RWPE2 (cell line): ENCODE data around the gene RNLS.

ENCODE experiments used
- ATAC-seq: fragments of 200-7000 bp; cut with Tn5 transposase; 3 replicates; pipeline ENCODE4 v1.9.1; 2021; ENCODE audit warnings: low read depth
- DNase-seq: peaks from one replicate; pipeline ENCODE4 v3.0.0-alpha.2; 2020; ENCODE audit warnings: low spot score
- H3K27ac ChIP-seq: fragments of 450-650 bp; 2 replicates; pipeline ENCODE4 v1.5.1; 2017; ENCODE audit warnings: mild to moderate bottlenecking; ENCODE audit not compliant: poor library complexity, severe bottlenecking
- H3K27me3 ChIP-seq: fragments of 250-450 bp; sonication (Bioruptor Pico); 2 replicates; pipeline ENCODE4 v1.5.1; 2021; ENCODE audit warnings: mild to moderate bottlenecking, moderate library complexity; ENCODE audit not compliant: insufficient read depth, poor library complexity, severe bottlenecking
- H3K36me3 ChIP-seq: fragments of 250-450 bp; sonication (Bioruptor Pico); 2 replicates; pipeline ENCODE4 v1.5.1; 2020; ENCODE audit warnings: low read depth, mild to moderate bottlenecking, moderate library complexity
- H3K4me1 ChIP-seq: fragments of 250-450 bp; sonication (Bioruptor Pico); 2 replicates; pipeline ENCODE4 v1.5.1; 2021; ENCODE audit warnings: mild to moderate bottlenecking, moderate library complexity; ENCODE audit not compliant: insufficient read depth, poor library complexity, severe bottlenecking
- H3K4me3 ChIP-seq: fragments of 250-450 bp; sonication (Bioruptor Pico); 2 replicates; pipeline ENCODE4 v1.5.1; 2021; ENCODE audit warnings: mild to moderate bottlenecking, moderate library complexity; ENCODE audit not compliant: severe bottlenecking
- H3K9me3 ChIP-seq: fragments of 250-450 bp; sonication (Bioruptor Pico); 2 replicates; pipeline ENCODE4 v1.5.1; 2021; ENCODE audit warnings: mild to moderate bottlenecking, moderate library complexity; ENCODE audit not compliant: severe bottlenecking
- TF ChIP-seq, protein P1 (sequence below): fragments of 450-650 bp; IDR thresholded peaks from one replicate; pipeline ENCODE4 v1.5.1; 2017; ENCODE audit warnings: mild to moderate bottlenecking, moderate library complexity; ENCODE audit not compliant: poor library complexity, severe bottlenecking

The RNLS gene

GRCh38 chr10:88507404-88507803 lies 75.7 kb downstream of the RNLS start:
- no peak overlapping the region for H3K27ac ChIP-seq
- H3K9me3 ChIP-seq = no peaks in the 10 kb centered on the region
- H3K36me3 ChIP-seq = no peaks in the 10 kb centered on the region
- ATAC-seq (no peak), DNase-seq (no peak)
- H3K4me1 ChIP-seq = no peaks in the 10 kb centered on the region
- H3K4me3 ChIP-seq = no peak overlapping the region
- TF ChIP-seq, protein P1, sequence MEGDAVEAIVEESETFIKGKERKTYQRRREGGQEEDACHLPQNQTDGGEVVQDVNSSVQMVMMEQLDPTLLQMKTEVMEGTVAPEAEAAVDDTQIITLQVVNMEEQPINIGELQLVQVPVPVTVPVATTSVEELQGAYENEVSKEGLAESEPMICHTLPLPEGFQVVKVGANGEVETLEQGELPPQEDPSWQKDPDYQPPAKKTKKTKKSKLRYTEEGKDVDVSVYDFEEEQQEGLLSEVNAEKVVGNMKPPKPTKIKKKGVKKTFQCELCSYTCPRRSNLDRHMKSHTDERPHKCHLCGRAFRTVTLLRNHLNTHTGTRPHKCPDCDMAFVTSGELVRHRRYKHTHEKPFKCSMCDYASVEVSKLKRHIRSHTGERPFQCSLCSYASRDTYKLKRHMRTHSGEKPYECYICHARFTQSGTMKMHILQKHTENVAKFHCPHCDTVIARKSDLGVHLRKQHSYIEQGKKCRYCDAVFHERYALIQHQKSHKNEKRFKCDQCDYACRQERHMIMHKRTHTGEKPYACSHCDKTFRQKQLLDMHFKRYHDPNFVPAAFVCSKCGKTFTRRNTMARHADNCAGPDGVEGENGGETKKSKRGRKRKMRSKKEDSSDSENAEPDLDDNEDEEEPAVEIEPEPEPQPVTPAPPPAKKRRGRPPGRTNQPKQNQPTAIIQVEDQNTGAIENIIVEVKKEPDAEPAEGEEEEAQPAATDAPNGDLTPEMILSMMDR = no peak
- no peaks in the 10 kb centered on the region for H3K27me3 ChIP-seq

DNA sequence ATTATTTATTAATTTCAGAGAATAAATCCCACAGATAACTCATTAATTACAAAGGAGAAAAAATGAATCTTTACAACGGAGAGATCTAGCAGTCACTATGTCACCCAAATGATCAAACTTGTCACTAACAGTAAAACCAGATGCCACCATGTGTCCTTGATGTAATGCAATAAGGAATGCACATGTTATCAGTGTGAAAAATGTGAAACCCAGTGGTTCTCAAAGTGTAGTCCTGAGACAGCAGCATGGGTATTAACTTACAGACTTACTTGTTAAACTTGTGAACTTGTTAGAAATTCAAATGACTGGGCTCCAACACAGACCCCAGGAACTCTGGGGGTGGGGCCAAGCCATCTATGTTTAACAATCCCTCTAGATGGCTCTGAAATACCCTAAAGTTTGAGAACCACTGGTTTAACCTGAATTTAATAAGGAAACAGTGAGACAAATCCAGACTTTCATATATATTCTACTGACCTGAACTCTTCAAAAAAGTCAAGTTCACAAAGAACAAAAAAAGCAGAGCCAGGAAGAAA lies 77.4 kb downstream of the RNLS start:
- ATAC-seq (no peak), DNase-seq (no peak)
- Histone ChIP-seq H3K27ac (no peak overlapping the region), H3K36me3 (no peaks in the 10 kb centered on the region), H3K4me1 (peaks cover 4% of the 10 kb centered on the region), H3K27me3 (no peaks in the 10 kb centered on the region), H3K9me3 (no peaks in the 10 kb centered on the region), H3K4me3 (no peak overlapping the region)
- TF ChIP-seq, protein P1 = no peak

DNA sequence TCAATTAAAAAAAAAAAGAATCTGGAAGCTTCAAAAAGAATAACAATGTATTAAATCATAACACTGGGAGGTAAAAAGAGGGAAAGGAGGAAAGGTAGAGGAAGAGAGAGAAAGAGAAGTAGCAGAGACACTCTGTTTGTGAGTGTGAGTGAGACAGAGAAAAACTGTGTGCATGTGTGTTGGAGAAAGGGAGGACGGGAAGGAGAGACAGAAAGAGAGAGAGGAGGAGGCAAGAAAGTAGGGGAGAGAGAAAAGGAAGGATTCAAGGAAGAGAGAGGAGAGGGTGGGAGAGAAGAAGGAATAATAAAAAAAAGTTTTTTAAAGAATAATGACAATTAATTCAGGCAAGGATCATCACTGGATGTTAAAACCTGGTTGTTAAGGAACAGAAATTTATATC lies 77.9 kb downstream of the RNLS start:
- TF ChIP-seq, protein P1 = no peak
- Histone ChIP-seq H3K4me3 (no peak overlapping the region), H3K27me3 (no peaks in the 10 kb centered on the region), H3K9me3 (no peaks in the 10 kb centered on the region), H3K36me3 (no peaks in the 10 kb centered on the region), H3K27ac (no peak overlapping the region), H3K4me1 (peaks cover 8% of the 10 kb centered on the region)
- ATAC-seq = no peak
- no peak for DNase-seq

DNA sequence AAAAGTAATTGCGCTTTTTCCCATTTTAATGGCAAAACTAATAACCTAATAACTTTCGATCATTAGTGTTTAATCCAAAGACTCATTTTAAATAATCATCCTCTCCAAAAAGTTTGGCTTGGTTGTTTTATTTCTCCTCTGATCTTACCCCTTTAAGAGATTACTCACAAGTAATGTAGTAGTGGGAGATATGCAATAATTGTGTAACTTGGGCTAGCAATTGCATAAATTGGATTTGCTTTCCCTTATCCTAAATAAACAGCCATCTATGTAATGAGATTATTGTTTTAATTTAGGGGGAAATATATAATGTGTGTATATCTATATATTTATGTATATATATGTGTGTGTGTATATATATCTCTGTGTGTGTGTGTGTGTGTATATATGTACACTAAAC lies 82.5 kb downstream of the RNLS start:
- Histone ChIP-seq H3K36me3 (no peaks in the 10 kb centered on the region), H3K27me3 (no peaks in the 10 kb centered on the region), H3K4me3 (no peak overlapping the region), H3K9me3 (no peaks in the 10 kb centered on the region), H3K4me1 (peaks cover 19% of the 10 kb centered on the region), H3K27ac (peak overlapping the region; percentile 64)
- ATAC-seq (no peak), DNase-seq (no peak)
- TF ChIP-seq, protein P1 = no peak

GRCh38 chr10:88499569-88500470 lies 83.3 kb downstream of the RNLS start:
- Histone ChIP-seq H3K4me3 (no peak overlapping the region), H3K27ac (peak overlapping the region; percentile 64), H3K36me3 (no peaks in the 10 kb centered on the region), H3K27me3 (no peaks in the 10 kb centered on the region), H3K4me1 (peaks cover 19% of the 10 kb centered on the region), H3K9me3 (no peaks in the 10 kb centered on the region)
- no peak for DNase-seq
- TF ChIP-seq, protein P1 = no peak
- ATAC-seq = peak; percentile 93
